H1 (cell line): ENCODE results near the gene GDNF. TPM values are rescaled to one million over a fixed set of nuclear protein-coding genes. Genes with fewer than 3 reads are reported as not detected.

Experiments used
- CTCF ChIA-PET: fragments of 300-600 bp; sonication (Branson Sonifier 250); formaldehyde crosslinking; loops from one replicate; lab custom pipeline; 2021; ENCODE audit not compliant: partially characterized antibody; lab: Charles Lee
- POLR2A ChIA-PET: fragments of 300-600 bp; sonication (Branson Sonifier 250); formaldehyde crosslinking; loops from one replicate; lab custom pipeline; 2021; ENCODE audit warnings: inconsistent platforms; ENCODE audit not compliant: partially characterized antibody; lab: Charles Lee
- DNase-seq, 2 experiments: peaks; one replicate each; pipeline versions ENCODE4 v3.0.0 to v3.0.0-alpha.2; 2010 to 2022; ENCODE audit warnings: low spot score in 2 of 2, low read depth in 1 of 2, mixed read lengths in 1 of 2
- FAIRE-seq: peaks from 2 replicates; lab custom pipeline; 2011; peaks lifted over from hg19 to GRCh38; lab: Jason Lieb, UNC
- H2AFZ ChIP-seq: 2 replicates; pipeline ENCODE4 v1.8.1; 2012; ENCODE audit warnings: low read length, inconsistent platforms
- H2AK5ac ChIP-seq: 2 replicates; pipeline ENCODE4 v1.6.1; 2013; ENCODE audit warnings: low read depth, low read length
- H2BK120ac ChIP-seq: replicated peaks from 2 replicates; pipeline ENCODE3; 2013; ENCODE audit warnings: low read depth, low read length, inconsistent platforms
- H2BK12ac ChIP-seq: 2 replicates; pipeline ENCODE4 v1.6.1; 2013; ENCODE audit warnings: low read depth, low read length
- H2BK15ac ChIP-seq: 2 replicates; pipeline ENCODE4 v1.6.1; 2013; ENCODE audit warnings: low read length
- H2BK20ac ChIP-seq: 2 replicates; pipeline ENCODE4 v1.6.1; 2013; ENCODE audit warnings: low read length
- H2BK5ac ChIP-seq: 2 replicates; pipeline ENCODE4 v1.6.1; 2013; ENCODE audit warnings: low read depth, low read length
- H3K14ac ChIP-seq: 2 replicates; pipeline ENCODE4 v1.6.1; 2013; ENCODE audit warnings: inconsistent platforms; ENCODE audit not compliant: insufficient read length
- H3K18ac ChIP-seq: 2 replicates; pipeline ENCODE4 v1.6.1; 2013; ENCODE audit warnings: low read length; ENCODE audit errors: extremely low read depth
- H3K23ac ChIP-seq: 2 replicates; pipeline ENCODE4 v1.6.1; 2013; ENCODE audit warnings: inconsistent platforms; ENCODE audit not compliant: insufficient read length
- H3K23me2 ChIP-seq: 2 replicates; pipeline ENCODE4 v1.6.1; 2013; ENCODE audit warnings: low read depth, low read length
- H3K27ac ChIP-seq: 2 replicates; pipeline ENCODE4 v1.6.1; 2011; ENCODE audit warnings: low read depth, low read length, inconsistent platforms
- H3K27me3 ChIP-seq, 4 experiments: replicated peaks in 1 of 4; 1 replicate in 1 of 4; 2 replicates in 3 of 4; pipeline versions ENCODE4 v1.6.1 to v1.8.1; 2011 to 2013; ENCODE audit warnings: low read length in 3 of 4, mild to moderate bottlenecking in 3 of 4, inconsistent platforms in 2 of 4, mixed read lengths in 2 of 4, moderate library complexity in 1 of 4; ENCODE audit not compliant: control insufficient read depth in 3 of 4, insufficient read depth in 3 of 4; ENCODE audit errors: extremely low read depth in 1 of 4
- H3K36me3 ChIP-seq, 4 experiments: 2 replicates each; pipeline versions ENCODE4 v1.6.1 to v1.8.1; 2011 to 2013; ENCODE audit warnings: mild to moderate bottlenecking in 4 of 4, low read length in 3 of 4, moderate library complexity in 2 of 4, control low read depth in 1 of 4, inconsistent platforms in 1 of 4; ENCODE audit not compliant: insufficient read depth in 4 of 4, control insufficient read depth in 2 of 4
- H3K4ac ChIP-seq: replicated peaks from 2 replicates; pipeline ENCODE3; 2013; ENCODE audit warnings: low read length, low read depth, mixed read lengths, inconsistent platforms; ENCODE audit not compliant: insufficient read length
- H3K4me1 ChIP-seq, 4 experiments: replicated peaks in 1 of 4; 1 replicate in 1 of 4; 2 replicates in 3 of 4; pipeline versions ENCODE4 v1.6.1 to v1.8.1; 2011 to 2013; ENCODE audit warnings: low read length in 3 of 4, inconsistent platforms in 2 of 4, mixed read lengths in 1 of 4; ENCODE audit not compliant: insufficient read depth in 4 of 4, control insufficient read depth in 3 of 4
- H3K4me2 ChIP-seq, 2 experiments: 2 replicates each; pipeline versions ENCODE4 v1.6.1 to v1.8.1; 2011 to 2013; ENCODE audit warnings: low read depth in 2 of 2, low read length in 2 of 2, control low read depth in 1 of 2, inconsistent platforms in 1 of 2, mild to moderate bottlenecking in 1 of 2; ENCODE audit not compliant: insufficient read depth in 1 of 2
- H3K4me3 ChIP-seq, 4 experiments: fragments of 200-600, 300-600 bp in 1 of 4; sonication (generic), shearing (Covaris generic), sonication (Bioruptor Twin) in 1 of 4; 2 replicates each; pipeline versions ENCODE4 v1.5.1 to v1.8.1; 2011 to 2016; ENCODE audit warnings: low read length in 4 of 4, low read depth in 3 of 4, control low read depth in 2 of 4, inconsistent platforms in 2 of 4, mild to moderate bottlenecking in 2 of 4, mixed read lengths in 1 of 4, moderate library complexity in 1 of 4; ENCODE audit not compliant: insufficient read depth in 2 of 4; ENCODE audit errors: extremely low read depth in 1 of 4
- H3K56ac ChIP-seq: replicated peaks from 2 replicates; pipeline ENCODE3; 2013; ENCODE audit warnings: low read depth, mild to moderate bottlenecking, mixed read lengths, low read length, inconsistent platforms; ENCODE audit not compliant: insufficient read length
- H3K79me1 ChIP-seq: 2 replicates; pipeline ENCODE4 v1.6.1; 2013; ENCODE audit warnings: low read depth, low read length, control low read depth
- H3K79me2 ChIP-seq, 2 experiments: 2 replicates each; pipeline versions ENCODE4 v1.6.1 to v1.8.1; 2012 to 2013; ENCODE audit warnings: low read length in 2 of 2, mild to moderate bottlenecking in 2 of 2, inconsistent platforms in 1 of 2; ENCODE audit not compliant: insufficient read depth in 2 of 2, control insufficient read depth in 1 of 2
- H3K9ac ChIP-seq, 4 experiments: replicated peaks in 1 of 4; 1 replicate in 1 of 4; 2 replicates in 3 of 4; pipeline versions ENCODE4 v1.6.1 to v1.8.1; 2011 to 2013; ENCODE audit warnings: low read depth in 3 of 4, low read length in 3 of 4, control low read depth in 2 of 4, mild to moderate bottlenecking in 2 of 4, moderate library complexity in 2 of 4, inconsistent platforms in 1 of 4; ENCODE audit errors: extremely low read depth in 1 of 4
- H3K9me3 ChIP-seq, 2 experiments: 2 replicates each; pipeline versions ENCODE4 v1.6.1 to v1.8.1; 2012 to 2013; ENCODE audit warnings: mild to moderate bottlenecking in 2 of 2, moderate library complexity in 2 of 2, control low read depth in 1 of 2, inconsistent platforms in 1 of 2, low read depth in 1 of 2, low read length in 1 of 2, mixed read lengths in 1 of 2; ENCODE audit not compliant: insufficient read depth in 2 of 2
- H4K20me1 ChIP-seq, 2 experiments: replicated peaks in 1 of 2; 2 replicates each; pipeline versions ENCODE3 to v1.8.1; 2011 to 2013; ENCODE audit warnings: inconsistent platforms in 2 of 2, low read length in 2 of 2, mild to moderate bottlenecking in 1 of 2; ENCODE audit not compliant: insufficient read depth in 2 of 2, control insufficient read depth in 1 of 2
- H4K5ac ChIP-seq: 2 replicates; pipeline ENCODE4 v1.6.1; 2013; ENCODE audit warnings: low read length, low read depth, mixed read lengths, inconsistent platforms; ENCODE audit not compliant: insufficient read length
- H4K8ac ChIP-seq: 2 replicates; pipeline ENCODE4 v1.8.0; 2013; ENCODE audit warnings: mild to moderate bottlenecking, moderate library complexity, low read length, inconsistent platforms; ENCODE audit not compliant: insufficient read depth; ENCODE audit errors: extremely low read depth
- H4K91ac ChIP-seq: replicated peaks from 2 replicates; pipeline ENCODE3; 2013; ENCODE audit warnings: low read length, mixed read lengths, inconsistent platforms; ENCODE audit not compliant: insufficient read length
- BCL11A ChIP-seq, 2 experiments: IDR thresholded peaks; one replicate each; pipeline ENCODE4 v1.6.1; 2011; ENCODE audit warnings: low read depth in 2 of 2, low read length in 2 of 2, mild to moderate bottlenecking in 2 of 2
- BRCA1 ChIP-seq: IDR thresholded peaks from 2 replicates; pipeline ENCODE4 v1.6.1; 2012; ENCODE audit warnings: low read depth, low read length, improper control_type of control experiment
- CEBPB ChIP-seq: IDR thresholded peaks from 2 replicates; pipeline ENCODE4 v1.6.1; 2012; ENCODE audit warnings: low read depth, low read length
- CHD2 ChIP-seq: IDR thresholded peaks from 2 replicates; pipeline ENCODE4 v1.6.1; 2012; ENCODE audit warnings: low read length, improper control_type of control experiment
- GTF2F1 ChIP-seq: IDR thresholded peaks from 2 replicates; pipeline ENCODE4 v1.6.1; 2012; ENCODE audit warnings: low read depth, low read length, improper control_type of control experiment, borderline replicate concordance
- JUND ChIP-seq: IDR thresholded peaks from 2 replicates; pipeline ENCODE4 v1.6.1; 2011; ENCODE audit warnings: mild to moderate bottlenecking, improper control_type of control experiment, low read length
- SIRT6 ChIP-seq: IDR thresholded peaks from one replicate; pipeline ENCODE4 v1.7.1; 2012; ENCODE audit warnings: low read length, inconsistent platforms
- TAF1 ChIP-seq: IDR thresholded peaks from 2 replicates; pipeline ENCODE4 v1.6.1; 2011; ENCODE audit warnings: mild to moderate bottlenecking, low read depth, low read length
- TCF12 ChIP-seq: IDR thresholded peaks from 2 replicates; pipeline ENCODE4 v1.6.1; 2011; ENCODE audit warnings: low read depth, mild to moderate bottlenecking, low read length
- TEAD4 ChIP-seq: IDR thresholded peaks from 2 replicates; pipeline ENCODE4 v1.6.1; 2012; ENCODE audit warnings: low read depth, low read length, inconsistent platforms, mixed read lengths
- WGBS, 2 experiments: shearing (Covaris generic) in 1 of 2; methylation state at CpG; one replicate each; pipeline versions ENCODE4 v1.1.6 to v1.1.7; 2013 to 2015; ENCODE audit warnings: low lambda C conversion rate in 2 of 2, mixed read lengths in 2 of 2, inconsistent platforms in 1 of 2, low coverage in 1 of 2, missing lambda C conversion rate in 1 of 2; ENCODE audit not compliant: insufficient replicate concordance in 2 of 2, insufficient coverage in 1 of 2, insufficient read length in 1 of 2; ENCODE audit errors: extremely low coverage in 1 of 2, missing lambda C conversion rate in 1 of 2; 5-methylcytosine and 5-hydroxymethylcytosine counted together
- polyA plus RNA-seq, 7 experiments: library from polyadenylated mRNA; depleted of rRNA in 3 of 7; stranded (reverse) in 5 of 7; unstranded in 2 of 7; fragments of >200 nt in 5 of 7; fragments of 200-250 nt in 2 of 7; gene quantifications; 1 replicate in 5 of 7; 2 replicates in 1 of 7; 4 replicates in 1 of 7; pipeline versions ENCODE4 v1.2.1 to v1.2.3, GENCODE V29; 2011 to 2013; ENCODE audit warnings: missing spikeins in 2 of 7, mixed read lengths in 2 of 7
- total RNA-seq: library from RNA; stranded (reverse); fragmentation: NEBNext Ultra II Directional; extraction: Animal tissue kit (Norgen Biotek cat#: 25700); gene quantifications from 2 replicates; pipeline ENCODE4 v1.2.1, GENCODE V29; 2021

The GDNF gene
- total and polyA plus RNA-seq, 2 of the 8 experiments (the other 6 are each of a cell fraction or from before 2014, with no cell fraction given), result 0.15 to 2.0 TPM

DNA sequence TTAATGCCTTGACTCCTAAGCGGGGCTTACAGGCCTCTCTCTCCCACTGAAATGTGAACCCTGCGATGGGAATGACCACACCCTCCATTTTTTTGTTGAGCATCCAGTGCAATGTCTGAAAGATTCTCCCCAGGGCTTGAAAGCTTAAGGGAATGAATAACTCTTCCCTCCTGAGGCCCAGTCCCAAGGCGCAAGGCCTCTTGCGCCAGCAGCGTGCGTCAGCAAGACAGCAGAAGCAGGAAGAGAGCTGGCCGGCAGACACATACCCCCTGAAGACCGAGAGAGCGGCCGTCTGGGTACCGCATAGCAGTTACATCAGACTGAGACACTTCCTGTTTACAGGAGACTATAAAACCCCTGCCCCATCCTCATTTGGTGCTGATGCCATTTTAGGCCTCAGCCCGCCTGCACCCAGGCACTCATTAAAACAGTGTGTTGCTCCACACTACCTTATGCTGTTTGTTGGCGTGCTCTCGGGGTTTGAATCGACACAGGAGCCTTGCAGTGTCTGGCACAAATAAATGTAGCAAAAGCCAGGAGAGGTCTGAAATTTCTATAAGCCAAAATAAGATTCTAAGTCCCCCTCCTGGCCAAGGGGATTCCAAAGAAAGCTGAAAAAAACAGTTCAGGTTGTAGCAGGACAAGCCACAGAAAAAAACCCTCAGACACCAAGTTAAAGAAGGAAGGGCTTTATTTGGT is 62.3 kb downstream of the GDNF start:
- no peaks in the 10 kb centered on the region for H3K4me1 ChIP-seq
- no peak overlapping the region for H3K23ac ChIP-seq
- peaks cover 9 to 14% of the 10 kb centered on the region in 2 experiments; a peak in 3 of 4 replicates for H3K9me3 ChIP-seq
- H3K79me1 ChIP-seq, result no peaks in the 10 kb centered on the region
- H2BK15ac ChIP-seq, result no peak overlapping the region
- WGBS, 2 experiments, result 89% methylated on average over 15 of the region's 15 CpGs; no CpG with 5 or more reads in 1 of the 2 experiments
- no peak overlapping the region for H4K8ac ChIP-seq
- no peak overlapping the region for H3K14ac ChIP-seq
- H3K56ac ChIP-seq, result no peak overlapping the region
- H4K5ac ChIP-seq, result no peak overlapping the region
- H2BK12ac ChIP-seq, result no peak overlapping the region
- H3K18ac ChIP-seq, result no peak overlapping the region
- no peak overlapping the region for H3K27ac ChIP-seq
- H3K27me3 ChIP-seq, result no peaks in the 10 kb centered on the region
- H3K4me2 ChIP-seq, result no peak overlapping the region
- ChIA-PET CTCF (interaction anchor here (0.6 to 5.0 kb wide), 5 partner anchors 8 to 496 kb away, joined by 3 to 42 read pairs (median 3); no protein-coding TSS in a partner anchor), POLR2A (no interaction called here)
- DNase-seq, result no peak
- H3K36me3 ChIP-seq, result no peaks in the 10 kb centered on the region
- no peak overlapping the region for H3K4ac ChIP-seq
- H3K79me2 ChIP-seq, result no peaks in the 10 kb centered on the region
- no peaks in the 10 kb centered on the region for H4K20me1 ChIP-seq
- H2BK120ac ChIP-seq, result no peak overlapping the region
- H2AFZ ChIP-seq, result no peak overlapping the region
- H3K4me3 ChIP-seq, result no peak overlapping the region
- no peak overlapping the region for H2BK20ac ChIP-seq
- H3K9ac ChIP-seq, result no peak overlapping the region
- no peak overlapping the region for H2AK5ac ChIP-seq
- H2BK5ac ChIP-seq, result no peak overlapping the region
- H3K23me2 ChIP-seq, result no peaks in the 10 kb centered on the region
- no peak for FAIRE-seq
- no peak overlapping the region for H4K91ac ChIP-seq
- no peak for TF ChIP-seq TAF1
- no peak for TF ChIP-seq GTF2F1
- TF ChIP-seq CEBPB, result no peak
- TF ChIP-seq TEAD4, result no peak
- no peak for TF ChIP-seq CHD2
- TF ChIP-seq BRCA1, result no peak
- no peak for TF ChIP-seq TCF12
- TF ChIP-seq BCL11A (IDR thresholded peaks at IDR 0.05; ENCODE audit: low read depth in 2 of 2, low read length in 2 of 2), result no peak
- no peak for TF ChIP-seq SIRT6
- TF ChIP-seq JUND, result no peak
